Panc1 (cell line): Measurements from ENCODE around the gene MDM2. TPM values are rescaled to one million over a fixed set of nuclear protein-coding genes. Genes with fewer than 3 reads are reported as not detected.

Source experiments
- ATAC-seq: fragments of 200-7000 bp; cut with Tn5 transposase; 2 replicates; pipeline ENCODE4 v1.9.1; 2020; ENCODE audit warnings: mild to moderate bottlenecking, moderate library complexity
- BruUV-seq: library from RNA; stranded (reverse); fragments of 400-500 nt; replicated peaks from 2 replicates; lab custom pipeline; 2021; lab: Mats Ljungman, UMichigan
- CTCF ChIA-PET: fragments of 300-600 bp; sonication (Branson Sonifier 250); formaldehyde crosslinking; loops from one replicate; lab custom pipeline; 2022; ENCODE audit warnings: antibody characterized with exemption; lab: Charles Lee
- POLR2A ChIA-PET: fragments of 300-600 bp; sonication (Branson Sonifier 250); formaldehyde crosslinking; loops from one replicate; lab custom pipeline; 2022; ENCODE audit warnings: antibody characterized with exemption; lab: Charles Lee
- DNase-seq: peaks from one replicate; pipeline ENCODE4 v3.0.0-alpha.2; 2010; ENCODE audit warnings: low read depth, low spot score
- H3K27ac ChIP-seq: 2 replicates; pipeline ENCODE4 v1.5.1; 2011; ENCODE audit warnings: mild to moderate bottlenecking, low read length, inconsistent platforms
- H3K27me3 ChIP-seq: fragments of 200-500 bp; sonication (Bioruptor generic); 2 replicates; pipeline ENCODE4 v1.6.0; 2014; ENCODE audit warnings: low read length, inconsistent platforms; ENCODE audit not compliant: control insufficient read depth, insufficient read depth
- H3K36me3 ChIP-seq: fragments of 200-500 bp; sonication (Bioruptor generic); 2 replicates; pipeline ENCODE4 v1.5.1; 2014; ENCODE audit warnings: inconsistent platforms, mild to moderate bottlenecking, low read length, moderate library complexity; ENCODE audit not compliant: control insufficient read depth, insufficient read depth
- H3K4me1 ChIP-seq: 2 replicates; pipeline ENCODE4 v1.5.1; 2011; ENCODE audit warnings: inconsistent platforms, mild to moderate bottlenecking, low read length, moderate library complexity; ENCODE audit not compliant: control insufficient read depth, insufficient read depth
- H3K4me3 ChIP-seq, 2 experiments: 2 replicates each; pipeline ENCODE4 v1.5.1; 2011 to 2012; ENCODE audit warnings: low read depth in 2 of 2, low read length in 2 of 2, mild to moderate bottlenecking in 2 of 2, inconsistent platforms in 1 of 2, moderate library complexity in 1 of 2
- H3K9me3 ChIP-seq: fragments of 200-500 bp; sonication (Bioruptor generic); 2 replicates; pipeline ENCODE4 v1.5.1; 2014; ENCODE audit warnings: low read depth, mild to moderate bottlenecking, inconsistent platforms, low read length, moderate library complexity; ENCODE audit not compliant: control insufficient read depth, insufficient read depth
- POLR2AphosphoS5 ChIP-seq: IDR thresholded peaks from 2 replicates; pipeline ENCODE4 v1.6.1; 2012; ENCODE audit warnings: mild to moderate bottlenecking, low read depth, low read length, moderate library complexity
- REST ChIP-seq, 2 experiments: IDR thresholded peaks; 2 replicates each; pipeline ENCODE4 v1.6.1; 2011 to 2012; ENCODE audit warnings: low read depth in 2 of 2, control low read depth in 1 of 2, low read length in 1 of 2, mild to moderate bottlenecking in 1 of 2, moderate library complexity in 1 of 2; ENCODE audit not compliant: insufficient read depth in 1 of 2
- SIN3A ChIP-seq: IDR thresholded peaks from 2 replicates; pipeline ENCODE4 v1.6.1; 2012; ENCODE audit warnings: low read depth, mild to moderate bottlenecking, low read length, moderate library complexity, borderline replicate concordance; ENCODE audit not compliant: insufficient read depth
- TCF7L2 ChIP-seq: IDR thresholded peaks from 2 replicates; pipeline ENCODE4 v1.6.1; 2011; ENCODE audit warnings: mild to moderate bottlenecking, low read depth, low read length, inconsistent platforms
- in situ Hi-C: cut with HindIII; loops from 2 replicates; pipeline ENCODE4 v1.10.0; 2016; ENCODE audit warnings: low sequenced_read_pairs, low pct_unique_long_range_greater_than_20kb
- intact Hi-C: fragments of 100-400 bp; cut with micrococcal nuclease; formaldehyde crosslinking; loops from one replicate; pipeline ENCODE4 v1.10.0; 2022; ENCODE audit not compliant: unreplicated experiment
- total RNA-seq: library from RNA; stranded (reverse); gene quantifications from one replicate; pipeline ENCODE4 v1.2.1, GENCODE V29; 2021; ENCODE audit not compliant: unreplicated experiment
- TF ChIP-seq, protein P1 (sequence below): fragments of 450-650 bp; IDR thresholded peaks from 2 replicates; pipeline ENCODE4 v1.5.1; 2017; ENCODE audit warnings: mild to moderate bottlenecking

The MDM2 gene
- total RNA-seq, 1 experiment from 2014 or later: 101 TPM

GRCh38 chr12:68886636-68887572, 78.9 kb downstream of the MDM2 start:
- CTCF ChIA-PET: no interaction called here
- Histone ChIP-seq H3K36me3 (no peaks in the 10 kb centered on the region), H3K9me3 (no peaks in the 10 kb centered on the region), H3K27me3 (no peaks in the 10 kb centered on the region), H3K27ac (no peak overlapping the region), H3K4me3 (no peak overlapping the region), H3K4me1 (no peaks in the 10 kb centered on the region)
- POLR2A ChIA-PET: no interaction called here
- in situ Hi-C loops (no loop called here), intact Hi-C loops (no loop called here)
- ATAC-seq (no peak), DNase-seq (no peak)
- BruUV-seq: no TSS peak
- no peak for TF ChIP-seq POLR2AphosphoS5
- TF ChIP-seq, protein P1, sequence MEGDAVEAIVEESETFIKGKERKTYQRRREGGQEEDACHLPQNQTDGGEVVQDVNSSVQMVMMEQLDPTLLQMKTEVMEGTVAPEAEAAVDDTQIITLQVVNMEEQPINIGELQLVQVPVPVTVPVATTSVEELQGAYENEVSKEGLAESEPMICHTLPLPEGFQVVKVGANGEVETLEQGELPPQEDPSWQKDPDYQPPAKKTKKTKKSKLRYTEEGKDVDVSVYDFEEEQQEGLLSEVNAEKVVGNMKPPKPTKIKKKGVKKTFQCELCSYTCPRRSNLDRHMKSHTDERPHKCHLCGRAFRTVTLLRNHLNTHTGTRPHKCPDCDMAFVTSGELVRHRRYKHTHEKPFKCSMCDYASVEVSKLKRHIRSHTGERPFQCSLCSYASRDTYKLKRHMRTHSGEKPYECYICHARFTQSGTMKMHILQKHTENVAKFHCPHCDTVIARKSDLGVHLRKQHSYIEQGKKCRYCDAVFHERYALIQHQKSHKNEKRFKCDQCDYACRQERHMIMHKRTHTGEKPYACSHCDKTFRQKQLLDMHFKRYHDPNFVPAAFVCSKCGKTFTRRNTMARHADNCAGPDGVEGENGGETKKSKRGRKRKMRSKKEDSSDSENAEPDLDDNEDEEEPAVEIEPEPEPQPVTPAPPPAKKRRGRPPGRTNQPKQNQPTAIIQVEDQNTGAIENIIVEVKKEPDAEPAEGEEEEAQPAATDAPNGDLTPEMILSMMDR: no peak
- no peak for TF ChIP-seq REST (IDR thresholded peaks at IDR 0.05; ENCODE audit: insufficient read depth in 1 of 2, low read depth in 2 of 2, low read length in 1 of 2)
- TF ChIP-seq SIN3A: no peak

DNA sequence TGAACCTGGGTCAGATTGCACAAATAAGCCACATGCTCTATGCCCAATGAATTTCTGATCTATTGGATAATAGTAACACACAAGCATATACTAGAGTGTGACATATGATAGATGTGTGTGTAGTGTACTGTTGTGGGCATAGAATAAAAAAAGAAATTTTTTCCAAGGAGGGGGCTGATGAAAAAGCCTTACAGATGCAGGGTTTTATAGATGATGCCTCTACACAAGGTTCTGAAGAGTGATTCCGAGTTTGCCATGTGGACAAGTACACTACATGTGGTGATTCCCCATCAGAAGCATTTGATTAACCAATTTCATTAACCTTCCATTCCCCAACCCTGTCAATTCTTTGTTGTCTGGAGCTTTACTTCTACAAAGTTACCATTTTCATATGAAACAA, 79.7 kb downstream of the MDM2 start:
- DNase-seq (no peak), ATAC-seq (no peak)
- H3K4me1 ChIP-seq: no peaks in the 10 kb centered on the region
- intact Hi-C loops: no loop called here
- no peak overlapping the region for H3K4me3 ChIP-seq
- H3K36me3 ChIP-seq: no peaks in the 10 kb centered on the region
- in situ Hi-C loops: no loop called here
- no peak overlapping the region for H3K27ac ChIP-seq
- no TSS peak for BruUV-seq
- CTCF ChIA-PET: no interaction called here
- TF ChIP-seq POLR2AphosphoS5: no peak
- TF ChIP-seq, protein P1: no peak
- no peak for TF ChIP-seq SIN3A
- TF ChIP-seq REST (IDR thresholded peaks at IDR 0.05; ENCODE audit: insufficient read depth in 1 of 2, low read depth in 2 of 2, low read length in 1 of 2): no peak
- no peak for TF ChIP-seq TCF7L2
- H3K9me3 ChIP-seq: no peaks in the 10 kb centered on the region
- no peaks in the 10 kb centered on the region for H3K27me3 ChIP-seq
- POLR2A ChIA-PET: no interaction called here
